Measurements from ENCODE around the gene JTB. TPM values are rescaled to one million over a fixed set of nuclear protein-coding genes. Genes with fewer than 3 reads are reported as not detected.
A peak's percentile ranks its signal among the peaks of the same experiment; 100 is the strongest.

JTB gene
- total RNA-seq, 1 experiment from 2014 or later = 123 TPM

GRCh38 chr1:153978274-153978909 is 918 bp upstream of the JTB start:
- no peak for ATAC-seq
- H3K36me3 ChIP-seq (ENCODE audit: control insufficient read depth in 1 of 2, insufficient read depth in 2 of 2, low read length in 2 of 2) = peaks cover 11 to 29% of the 10 kb centered on the region in 2 experiments; a peak in 3 of 4 replicates
- peaks cover 0 to 14% of the 10 kb centered on the region in 2 experiments; a peak in 2 of 4 replicates for H3K4me1 ChIP-seq (ENCODE audit: control insufficient read depth in 1 of 2, insufficient read depth in 2 of 2, low read length in 2 of 2)
- no peaks in the 10 kb centered on the region for H4K20me1 ChIP-seq (ENCODE audit: insufficient read depth)
- H3K27me3 ChIP-seq (ENCODE audit: insufficient read depth, low read length) = no peaks in the 10 kb centered on the region
- H3K9ac ChIP-seq (ENCODE audit: low read length) = peak overlapping the region; percentile 97
- H3K4me2 ChIP-seq (ENCODE audit: low read length) = peak overlapping the region; percentile 99
- H2AFZ ChIP-seq (ENCODE audit: low read depth, low read length, poor library complexity, severe bottlenecking) = peak overlapping the region; percentile 99
- no peaks in the 10 kb centered on the region for H3K9me3 ChIP-seq (ENCODE audit: control insufficient read depth in 1 of 2, insufficient read depth in 1 of 2, low read depth in 1 of 2, low read length in 2 of 2)
- ChIA-PET RAD21 (ENCODE audit: low non-redundant PET in 1 of 2, low total read pairs in 2 of 2, uncharacterized antibody in 2 of 2, unreplicated experiment in 2 of 2) (no interaction called here), CTCF (interaction anchor here (0.7 to 2.3 kb wide), 5 partner anchors 8 to 357 kb away, joined by 3 to 15 read pairs (median 5); partner anchors contain the start of genes CREB3L4, DENND4B and RAB13), POLR2A (interaction anchor here (1.1 to 3.8 kb wide), 4 partner anchors 9 to 445 kb away, joined by 3 to 38 read pairs (median 20); partner anchors contain the start of genes CREB3L4, RAB13 and RPS27)
- intact Hi-C loops (cut with micrococcal nuclease) = no loop called here
- peaks cover 20% of the 10 kb centered on the region for H3K79me2 ChIP-seq (ENCODE audit: insufficient read depth, low read length)
- no peak for DNase-seq (ENCODE audit: low read depth, low spot score)
- no TSS peak for BruUV-seq (replicated peaks)
- H3K4me3 ChIP-seq (replicated peaks in 1 of 2; ENCODE audit: low read depth in 1 of 2, low read length in 2 of 2) = peak overlapping the region; percentile 81 to 100
- no peaks in the 10 kb centered on the region for H3K9me2 ChIP-seq (ENCODE audit: insufficient read depth)
- H3K27ac ChIP-seq (ENCODE audit: low read depth, low read length) = no peak overlapping the region
- TF ChIP-seq ZFX (IDR thresholded peaks at IDR 0.05) (no peak), JUND (IDR thresholded peaks at IDR 0.05) (peak; percentile 11; the same call in 1 of the 2 replicates)

GRCh38 chr1:153976819-153977249 is 640 bp downstream of the JTB start:
- Histone ChIP-seq H3K4me3 (replicated peaks in 1 of 2; ENCODE audit: low read depth in 1 of 2, low read length in 2 of 2) (peak overlapping the region; percentile 81 to 100), H2AFZ (ENCODE audit: low read depth, low read length, poor library complexity, severe bottlenecking) (no peak overlapping the region), H3K9ac (ENCODE audit: low read length) (peak overlapping the region; percentile 97), H3K27me3 (ENCODE audit: insufficient read depth, low read length) (no peaks in the 10 kb centered on the region), H4K20me1 (ENCODE audit: insufficient read depth) (no peaks in the 10 kb centered on the region), H3K27ac (ENCODE audit: low read depth, low read length) (peak overlapping the region; percentile 91), H3K4me1 (ENCODE audit: control insufficient read depth in 1 of 2, insufficient read depth in 2 of 2, low read length in 2 of 2) (peaks cover 0 to 14% of the 10 kb centered on the region in 2 experiments; a peak in 2 of 4 replicates), H3K9me2 (ENCODE audit: insufficient read depth) (no peaks in the 10 kb centered on the region), H3K79me2 (ENCODE audit: insufficient read depth, low read length) (peaks cover 20% of the 10 kb centered on the region), H3K9me3 (ENCODE audit: control insufficient read depth in 1 of 2, insufficient read depth in 1 of 2, low read depth in 1 of 2, low read length in 2 of 2) (no peaks in the 10 kb centered on the region), H3K4me2 (ENCODE audit: low read length) (peak overlapping the region; percentile 99), H3K36me3 (ENCODE audit: control insufficient read depth in 1 of 2, insufficient read depth in 2 of 2, low read length in 2 of 2) (peaks cover 11 to 29% of the 10 kb centered on the region in 2 experiments; a peak in 3 of 4 replicates)
- intact Hi-C loops (cut with micrococcal nuclease) = no loop called here
- 0 out of 2 replicates have a peak, but pooled peaks have one; percentile 1 for ATAC-seq
- ChIA-PET POLR2A (interaction anchor here (1.0 to 3.8 kb wide), 5 partner anchors 10 to 18 kb away, joined by 3 to 38 read pairs (median 19); partner anchors contain the start of genes CREB3L4, CRTC2, RAB13 and RPS27), RAD21 (ENCODE audit: low non-redundant PET in 1 of 2, low total read pairs in 2 of 2, uncharacterized antibody in 2 of 2, unreplicated experiment in 2 of 2) (interaction anchor here in 1 of 2 experiments (1.0 kb wide), 1 partner anchor 13 kb away, joined by 3 read pairs; the partner anchor contains the start of gene SLC39A1), CTCF (interaction anchor here (1.0 to 2.3 kb wide), 4 partner anchors 9 to 30 kb away, joined by 3 to 15 read pairs (median 9); partner anchors contain the start of genes CREB3L4, DENND4B, RAB13 and RPS27)
- no peak for DNase-seq (ENCODE audit: low read depth, low spot score)
- BruUV-seq (replicated peaks) = no TSS peak
- TF ChIP-seq RAD21 (IDR thresholded peaks at IDR 0.05; ENCODE audit: low read depth) (no peak), CBX3 (IDR thresholded peaks at IDR 0.05; ENCODE audit: low read depth) (no peak), SIN3A (IDR thresholded peaks at IDR 0.05; ENCODE audit: low read depth) (no peak), ZFX (IDR thresholded peaks at IDR 0.05) (no peak), ZNF274 (IDR thresholded peaks at IDR 0.05; ENCODE audit: low read depth, low read length) (no peak), POLR2A (IDR thresholded peaks at IDR 0.05; ENCODE audit: borderline replicate concordance, extremely low read depth, insufficient read depth, insufficient read length) (no peak), CTCF (IDR thresholded peaks at IDR 0.05 in 2 of 3, conservative IDR thresholded peaks at IDR 0.05 in 1 of 3; ENCODE audit: borderline replicate concordance in 1 of 3, insufficient read depth in 1 of 3, low read depth in 2 of 3, low read length in 2 of 3) (no peak), REST (IDR thresholded peaks at IDR 0.05; ENCODE audit: low read depth) (no peak), TCF7L2 (IDR thresholded peaks at IDR 0.05; ENCODE audit: borderline replicate concordance, extremely low read depth, insufficient read depth, insufficient read length) (no peak), ATF3 (IDR thresholded peaks at IDR 0.05) (no peak), ELF1 (IDR thresholded peaks at IDR 0.05; ENCODE audit: borderline replicate concordance, low read depth) (no peak), FOSL1 (IDR thresholded peaks at IDR 0.05; ENCODE audit: low read depth) (no peak), JUND (IDR thresholded peaks at IDR 0.05) (no peak)

Data from HCT116 (cell line).